Natural killer cell (primary cell): ENCODE measurements around the gene ATP6V1G2. TPM values are rescaled to one million over a fixed set of nuclear protein-coding genes. Genes with fewer than 3 reads are reported as not detected.
A peak's percentile ranks its signal among the peaks of the same experiment; 100 is the strongest.

ENCODE experiments used
- ATAC-seq, 3 donors: fragments of 150-1000 bp in 2 of 3; fragments of 200-7000 bp in 1 of 3; cut with Tn5 transposase; 1 replicate in 1 of 3; 2 replicates in 2 of 3; pipeline ENCODE4 v1.10.0; 2021; ENCODE audit warnings: mild to moderate bottlenecking in 2 of 3, moderate library complexity in 2 of 3
- DNase-seq, 2 donors: peaks; one replicate each; pipeline versions ENCODE4 v3.0.0 to v3.0.0-alpha.2; 2013 to 2021; ENCODE audit warnings: mixed read lengths in 1 of 2
- H3K27ac ChIP-seq: one replicate; pipeline ENCODE4 v1.5.1; 2013; ENCODE audit warnings: mild to moderate bottlenecking, low read length
- H3K27me3 ChIP-seq: one replicate; pipeline ENCODE4 v1.6.1; 2013; ENCODE audit warnings: low read length; ENCODE audit not compliant: control insufficient read depth, insufficient read depth
- H3K36me3 ChIP-seq: one replicate; pipeline ENCODE4 v1.6.1; 2013; ENCODE audit warnings: low read length; ENCODE audit not compliant: control insufficient read depth, insufficient read depth
- H3K4me1 ChIP-seq: one replicate; pipeline ENCODE4 v1.6.1; 2013; ENCODE audit warnings: low read length; ENCODE audit not compliant: control insufficient read depth, insufficient read depth
- H3K4me3 ChIP-seq: one replicate; pipeline ENCODE4 v1.5.1; 2013; ENCODE audit warnings: low read length
- H3K9me3 ChIP-seq: one replicate; pipeline ENCODE4 v1.6.1; 2013; ENCODE audit warnings: low read length; ENCODE audit not compliant: control insufficient read depth, insufficient read depth
- H3K27ac Mint-ChIP-seq, 2 donors: one replicate each; pipeline ENCODE4 v1.8.0; 2022; ENCODE audit warnings: mild to moderate bottlenecking in 2 of 2, mixed read lengths in 2 of 2, moderate library complexity in 1 of 2
- H3K27me3 Mint-ChIP-seq, 2 donors: one replicate each; pipeline ENCODE4 v1.8.0; 2022; ENCODE audit warnings: low read depth in 2 of 2, mixed read lengths in 2 of 2
- H3K36me3 Mint-ChIP-seq: one replicate; pipeline ENCODE4 v1.8.0; 2022; ENCODE audit warnings: mixed read lengths
- H3K4me1 Mint-ChIP-seq, 2 donors: one replicate each; pipeline ENCODE4 v1.8.0; 2022; ENCODE audit warnings: mixed read lengths in 2 of 2
- H3K4me3 Mint-ChIP-seq: one replicate; pipeline ENCODE4 v1.8.0; 2022; ENCODE audit warnings: mild to moderate bottlenecking, moderate library complexity, mixed read lengths
- H3K9me3 Mint-ChIP-seq, 2 donors: one replicate each; pipeline ENCODE4 v1.8.0; 2022; ENCODE audit warnings: mixed read lengths in 2 of 2
- CTCF ChIP-seq: fragments of 200-600 bp; IDR thresholded peaks from one replicate; pipeline ENCODE4 v1.8.0; 2022; ENCODE audit warnings: antibody characterized with exemption
- WGBS: methylation state at CpG from one replicate; pipeline ENCODE4 v1.1.7; 2013; ENCODE audit warnings: missing lambda C conversion rate; ENCODE audit not compliant: insufficient coverage; 5-methylcytosine and 5-hydroxymethylcytosine counted together
- intact Hi-C: fragments of 100-400 bp; cut with micrococcal nuclease; formaldehyde crosslinking; loops from one replicate; pipeline ENCODE4 v1.14.2; 2022
- total RNA-seq, 4 donors: library from RNA; stranded (reverse); fragments of 120-200 nt in 1 of 4; gene quantifications; one replicate each; pipeline versions ENCODE4 v1.2.3 to v1.2.4, GENCODE V29; 2013 to 2022

The ATP6V1G2 gene
- total RNA-seq, 3 donors from 2014 or later (not counting 1 experiment from before 2014, with no cell fraction given), result 1.0 to 2.5 (median 2.1) TPM

- H3K36me3 Mint-ChIP-seq, result peaks cover 8% of the 10 kb centered on the region
- H3K4me1 Mint-ChIP-seq, result peaks cover 11 to 19% of the 10 kb centered on the region in 2 donors
- H3K9me3 Mint-ChIP-seq, result no peaks in the 10 kb centered on the region
- no peaks in the 10 kb centered on the region for H3K27me3 Mint-ChIP-seq
- no peak within 1 kb of the TSS for H3K4me3 Mint-ChIP-seq
- TF ChIP-seq CTCF, result no peak
- H3K4me1 ChIP-seq, result no peaks in the 10 kb centered on the region
- peak within 1 kb of the TSS; percentile 70 to 71 for H3K27ac Mint-ChIP-seq
- ATAC-seq (peak in 1 of 3 donors; percentile 24), DNase-seq (no peak)
- H3K36me3 ChIP-seq, result peaks cover 42% of the 10 kb centered on the region
- H3K27me3 ChIP-seq, result no peaks in the 10 kb centered on the region
- H3K9me3 ChIP-seq, result no peaks in the 10 kb centered on the region
- no peak within 1 kb of the TSS for H3K27ac ChIP-seq
- intact Hi-C loops, result no loop called here
- H3K4me3 ChIP-seq, result no peak within 1 kb of the TSS
- 89% methylated on average over 6 of the region's 7 CpGs for WGBS
These were observed 17.5 kb downstream of the ATP6V1G2 start, which contains the start of gene MCCD1 for GRCh38 chr6:31528821-31529328. MCCD1 (plus strand) TSS chr6:31528962; CDS start chr6:31529015, 53 bp downstream.

- H3K27ac Mint-ChIP-seq, result peak overlapping the region; percentile 70 to 71
- H3K9me3 Mint-ChIP-seq, result no peaks in the 10 kb centered on the region
- DNase-seq (no peak), ATAC-seq (peak in 1 of 3 donors; percentile 16)
- Histone ChIP-seq H3K36me3 (peaks cover 38% of the 10 kb centered on the region), H3K27me3 (no peaks in the 10 kb centered on the region), H3K27ac (no peak overlapping the region), H3K9me3 (no peaks in the 10 kb centered on the region), H3K4me3 (no peak overlapping the region), H3K4me1 (no peaks in the 10 kb centered on the region)
- no peak for TF ChIP-seq CTCF
- WGBS, result 100% methylated on average over 4 of the region's 4 CpGs
- H3K27me3 Mint-ChIP-seq, result no peaks in the 10 kb centered on the region
- intact Hi-C loops, result no loop called here
- H3K36me3 Mint-ChIP-seq, result peaks cover 8% of the 10 kb centered on the region
- H3K4me1 Mint-ChIP-seq, result peaks cover 9 to 15% of the 10 kb centered on the region in 2 donors
- H3K4me3 Mint-ChIP-seq, result no peak overlapping the region
These were observed 18.1 kb downstream of the ATP6V1G2 start for GRCh38 chr6:31528307-31528777.

DNA sequence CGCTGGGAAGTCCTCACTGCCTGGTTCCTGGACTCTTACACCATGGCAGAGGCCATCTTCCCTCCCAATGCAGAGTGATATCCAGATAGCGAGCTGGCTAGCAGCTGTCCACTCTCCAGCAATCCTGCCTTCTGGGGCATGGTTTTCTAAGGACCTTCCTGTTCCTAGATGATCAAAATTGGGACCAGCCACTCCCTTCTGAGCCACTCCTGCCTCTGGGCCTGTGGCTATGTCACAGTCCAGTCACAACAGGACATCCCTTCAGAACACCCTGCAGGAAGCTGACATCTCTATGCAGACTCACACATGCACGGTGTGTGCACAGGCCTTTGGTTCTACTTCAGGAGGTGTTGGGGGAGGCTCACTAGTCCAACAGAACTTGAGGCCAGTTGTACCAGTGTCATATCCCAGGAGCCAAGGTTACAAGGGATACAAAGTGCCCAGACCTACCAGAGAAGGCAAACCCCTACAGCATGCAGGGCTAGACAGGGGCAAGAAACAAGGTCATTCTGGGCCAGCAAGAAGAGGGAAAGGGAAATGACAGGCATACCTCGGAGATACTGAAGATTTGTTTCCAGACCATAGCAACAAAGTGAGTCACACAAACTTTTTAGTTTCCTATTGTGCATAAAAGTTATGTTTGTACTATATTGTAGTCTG, 20.3 kb downstream of the ATP6V1G2 start:
- no peaks in the 10 kb centered on the region for H3K4me1 ChIP-seq
- no peaks in the 10 kb centered on the region for H3K9me3 ChIP-seq
- no peak for TF ChIP-seq CTCF
- no peaks in the 10 kb centered on the region for H3K9me3 Mint-ChIP-seq
- no peak for DNase-seq
- intact Hi-C loops, result no loop called here
- no peak overlapping the region for H3K27ac ChIP-seq
- peaks cover 4 to 10% of the 10 kb centered on the region in 2 donors for H3K4me1 Mint-ChIP-seq
- H3K27ac Mint-ChIP-seq, result no peak overlapping the region
- H3K27me3 ChIP-seq, result no peaks in the 10 kb centered on the region
- WGBS, result 87% methylated on average over 4 of the region's 4 CpGs
- H3K36me3 Mint-ChIP-seq, result peaks cover 8% of the 10 kb centered on the region
- no peaks in the 10 kb centered on the region for H3K27me3 Mint-ChIP-seq
- H3K4me3 ChIP-seq, result no peak overlapping the region
- peaks cover 16% of the 10 kb centered on the region for H3K36me3 ChIP-seq
- no peak for ATAC-seq
- H3K4me3 Mint-ChIP-seq, result no peak overlapping the region
